ENCODE measurements around the gene MBLAC2.

Gene MBLAC2

GRCh38 chr5:90494043-90494442 is 19.5 kb upstream of the MBLAC2 start:
- H3K4me2 ChIP-seq (ENCODE audit: low read length) = no peak overlapping the region
- H3K79me2 ChIP-seq (ENCODE audit: control insufficient read depth, low read length) = no peaks in the 10 kb centered on the region
- no peak overlapping the region for H3K4me3 ChIP-seq (ENCODE audit: low read length)
- TF ChIP-seq CTCF (IDR thresholded peaks at IDR 0.05; ENCODE audit: low read depth, low read length, poor library complexity, severe bottlenecking) (no peak), EZH2phosphoT487 (IDR thresholded peaks at IDR 0.05; ENCODE audit: borderline replicate concordance, low read length) (no peak)
- H3K36me3 ChIP-seq (ENCODE audit: control insufficient read depth, low read length) = peaks cover 31% of the 10 kb centered on the region
- H3K9me2 ChIP-seq (replicated peaks; ENCODE audit: control insufficient read depth, low read length) = no peaks in the 10 kb centered on the region
- no peaks in the 10 kb centered on the region for H3K4me1 ChIP-seq (ENCODE audit: control insufficient read depth, low read length)
- no peak overlapping the region for H3K27ac ChIP-seq (ENCODE audit: low read depth, low read length)
- H3K27me3 ChIP-seq (ENCODE audit: control insufficient read depth, low read length) = no peaks in the 10 kb centered on the region
- no peaks in the 10 kb centered on the region for H4K20me1 ChIP-seq (ENCODE audit: control insufficient read depth, insufficient read depth, low read depth, low read length)
- no peaks in the 10 kb centered on the region for H3F3A ChIP-seq (ENCODE audit: control insufficient read depth, insufficient read depth)
- peaks cover 6% of the 10 kb centered on the region; the same call in 1 of the 2 replicates for H3K9me3 ChIP-seq (ENCODE audit: control insufficient read depth, insufficient read depth, low read length)

GRCh38 chr5:90488791-90489190 is 14.2 kb upstream of the MBLAC2 start:
- Histone ChIP-seq H3F3A (ENCODE audit: control insufficient read depth, insufficient read depth) (no peaks in the 10 kb centered on the region), H3K27me3 (ENCODE audit: control insufficient read depth, low read length) (no peaks in the 10 kb centered on the region), H3K9me2 (replicated peaks; ENCODE audit: control insufficient read depth, low read length) (no peaks in the 10 kb centered on the region), H4K20me1 (ENCODE audit: control insufficient read depth, insufficient read depth, low read depth, low read length) (no peaks in the 10 kb centered on the region), H3K4me3 (ENCODE audit: low read length) (no peak overlapping the region), H3K79me2 (ENCODE audit: control insufficient read depth, low read length) (no peaks in the 10 kb centered on the region), H3K9me3 (ENCODE audit: control insufficient read depth, insufficient read depth, low read length) (peaks cover under 1% of the 10 kb centered on the region; the same call in 1 of the 2 replicates), H3K36me3 (ENCODE audit: control insufficient read depth, low read length) (peaks cover 41% of the 10 kb centered on the region), H3K4me2 (ENCODE audit: low read length) (no peak overlapping the region), H3K4me1 (ENCODE audit: control insufficient read depth, low read length) (no peaks in the 10 kb centered on the region), H3K27ac (ENCODE audit: low read depth, low read length) (no peak overlapping the region)
- TF ChIP-seq CTCF (IDR thresholded peaks at IDR 0.05; ENCODE audit: low read depth, low read length, poor library complexity, severe bottlenecking) (no peak), EZH2phosphoT487 (IDR thresholded peaks at IDR 0.05; ENCODE audit: borderline replicate concordance, low read length) (no peak)

GRCh38 chr5:90484540-90484939 is 10.0 kb upstream of the MBLAC2 start:
- Histone ChIP-seq H3F3A (ENCODE audit: control insufficient read depth, insufficient read depth) (no peaks in the 10 kb centered on the region), H3K4me1 (ENCODE audit: control insufficient read depth, low read length) (no peaks in the 10 kb centered on the region), H3K9me2 (replicated peaks; ENCODE audit: control insufficient read depth, low read length) (no peaks in the 10 kb centered on the region), H3K36me3 (ENCODE audit: control insufficient read depth, low read length) (peaks cover 45% of the 10 kb centered on the region), H3K27me3 (ENCODE audit: control insufficient read depth, low read length) (no peaks in the 10 kb centered on the region), H3K4me2 (ENCODE audit: low read length) (no peak overlapping the region), H3K27ac (ENCODE audit: low read depth, low read length) (no peak overlapping the region), H3K4me3 (ENCODE audit: low read length) (no peak overlapping the region), H4K20me1 (ENCODE audit: control insufficient read depth, insufficient read depth, low read depth, low read length) (no peaks in the 10 kb centered on the region), H3K79me2 (ENCODE audit: control insufficient read depth, low read length) (peaks cover 18% of the 10 kb centered on the region), H3K9me3 (ENCODE audit: control insufficient read depth, insufficient read depth, low read length) (no peaks in the 10 kb centered on the region)
- TF ChIP-seq EZH2phosphoT487 (IDR thresholded peaks at IDR 0.05; ENCODE audit: borderline replicate concordance, low read length) = no peak
- TF ChIP-seq CTCF (IDR thresholded peaks at IDR 0.05; ENCODE audit: low read depth, low read length, poor library complexity, severe bottlenecking) = no peak

Data from DOHH2 (cell line).